Measurements from ENCODE around the gene NOL9. TPM values are rescaled to one million over a fixed set of nuclear protein-coding genes. Genes with fewer than 3 reads are reported as not detected.

Gene NOL9
- total RNA-seq, result 10 to 100 TPM; 40.7 to 53.3 (median 52.0) TPM
- total RNA-seq (2013), result 29.0 TPM

DNA sequence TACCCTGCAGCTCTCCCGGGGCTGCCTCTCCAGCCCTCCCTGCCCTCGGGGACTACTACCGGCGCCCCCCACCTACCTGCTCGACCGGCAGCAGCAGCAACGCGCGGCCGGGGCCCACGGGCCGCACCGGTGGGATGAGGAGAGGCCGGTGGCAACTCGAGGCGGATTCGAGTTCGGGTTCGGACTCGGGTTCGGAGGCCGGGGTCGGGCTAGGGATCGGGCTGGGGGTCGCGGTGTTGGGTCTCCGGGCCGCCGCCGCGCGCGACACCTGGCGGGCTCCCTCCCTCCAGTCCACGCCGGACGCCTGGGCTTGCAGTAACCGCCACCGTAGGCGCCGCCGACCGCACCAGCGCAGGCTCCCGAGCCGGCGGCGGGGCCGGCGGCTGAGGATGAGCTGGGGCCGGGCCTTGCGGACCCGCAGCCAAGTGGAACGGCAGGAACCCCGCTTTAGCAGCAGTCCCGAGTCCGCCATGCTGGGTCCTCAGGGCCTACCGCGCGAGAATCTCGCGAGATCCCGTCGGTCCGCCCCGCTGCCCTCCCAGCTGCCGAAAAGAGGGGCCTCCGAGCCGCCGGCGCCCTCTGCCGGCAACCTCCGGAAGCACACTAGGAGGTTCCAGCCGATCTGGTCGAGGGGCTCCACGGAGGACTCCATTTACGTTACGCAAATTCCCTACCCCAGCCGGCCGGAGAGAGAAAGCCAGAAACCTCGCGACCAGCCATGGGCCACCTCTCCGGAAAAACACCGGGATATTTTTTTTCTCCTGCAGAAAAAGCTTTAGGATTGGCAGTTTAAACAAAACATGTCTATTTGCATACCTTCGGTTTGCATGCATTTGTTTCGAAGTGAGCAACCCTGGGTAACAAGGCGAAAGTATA lies at the start of gene NOL9:
Gene NOL9 (minus strand): TSS at position 483 of the 876 bp plus-strand sequence. CDS start 11 bp downstream, at position 472.
- TF ChIP-seq, protein P1, sequence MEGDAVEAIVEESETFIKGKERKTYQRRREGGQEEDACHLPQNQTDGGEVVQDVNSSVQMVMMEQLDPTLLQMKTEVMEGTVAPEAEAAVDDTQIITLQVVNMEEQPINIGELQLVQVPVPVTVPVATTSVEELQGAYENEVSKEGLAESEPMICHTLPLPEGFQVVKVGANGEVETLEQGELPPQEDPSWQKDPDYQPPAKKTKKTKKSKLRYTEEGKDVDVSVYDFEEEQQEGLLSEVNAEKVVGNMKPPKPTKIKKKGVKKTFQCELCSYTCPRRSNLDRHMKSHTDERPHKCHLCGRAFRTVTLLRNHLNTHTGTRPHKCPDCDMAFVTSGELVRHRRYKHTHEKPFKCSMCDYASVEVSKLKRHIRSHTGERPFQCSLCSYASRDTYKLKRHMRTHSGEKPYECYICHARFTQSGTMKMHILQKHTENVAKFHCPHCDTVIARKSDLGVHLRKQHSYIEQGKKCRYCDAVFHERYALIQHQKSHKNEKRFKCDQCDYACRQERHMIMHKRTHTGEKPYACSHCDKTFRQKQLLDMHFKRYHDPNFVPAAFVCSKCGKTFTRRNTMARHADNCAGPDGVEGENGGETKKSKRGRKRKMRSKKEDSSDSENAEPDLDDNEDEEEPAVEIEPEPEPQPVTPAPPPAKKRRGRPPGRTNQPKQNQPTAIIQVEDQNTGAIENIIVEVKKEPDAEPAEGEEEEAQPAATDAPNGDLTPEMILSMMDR (IDR thresholded peaks at IDR 0.05), result peak; percentile 97
- no peaks in the 10 kb centered on the region for H3K27me3 Mint-ChIP-seq (ENCODE audit: low read depth in 2 of 2)
- ATAC-seq (peak; percentile 99 to 100 (median 99)), DNase-seq (peak; percentile 94 to 97)
- H3K27ac ChIP-seq (ENCODE audit: low read length), result peak within 1 kb of the TSS; percentile 22
- no peaks in the 10 kb centered on the region for H3K9me3 ChIP-seq (ENCODE audit: control insufficient read depth, insufficient read depth, low read length)
- intact Hi-C loops (cut with micrococcal nuclease), result loop anchor here (1.0 kb wide), 1 partner anchor 92 kb away; no protein-coding TSS in a partner anchor
- H3K4me1 Mint-ChIP-seq, result peaks cover 7 to 11% of the 10 kb centered on the region in 2 donors
- H3K4me3 ChIP-seq (ENCODE audit: low read length), result peak within 1 kb of the TSS; percentile 69
- peak within 1 kb of the TSS; percentile 85 for H3K4me3 Mint-ChIP-seq
- 2% methylated on average over 87 of the region's 87 CpGs for WGBS (ENCODE audit: insufficient coverage)
- H3K4me1 ChIP-seq (ENCODE audit: control insufficient read depth, insufficient read depth, low read length), result peaks cover 20% of the 10 kb centered on the region
- H3K27me3 ChIP-seq (ENCODE audit: control insufficient read depth, insufficient read depth, low read length), result no peaks in the 10 kb centered on the region
- H3K36me3 ChIP-seq (ENCODE audit: control insufficient read depth, insufficient read depth, low read length), result peaks cover 5% of the 10 kb centered on the region
- no peaks in the 10 kb centered on the region for H3K36me3 Mint-ChIP-seq
- peak within 1 kb of the TSS in 1 of 2 donors; percentile 67 for H3K27ac Mint-ChIP-seq
- no peaks in the 10 kb centered on the region for H3K9me3 Mint-ChIP-seq

DNA sequence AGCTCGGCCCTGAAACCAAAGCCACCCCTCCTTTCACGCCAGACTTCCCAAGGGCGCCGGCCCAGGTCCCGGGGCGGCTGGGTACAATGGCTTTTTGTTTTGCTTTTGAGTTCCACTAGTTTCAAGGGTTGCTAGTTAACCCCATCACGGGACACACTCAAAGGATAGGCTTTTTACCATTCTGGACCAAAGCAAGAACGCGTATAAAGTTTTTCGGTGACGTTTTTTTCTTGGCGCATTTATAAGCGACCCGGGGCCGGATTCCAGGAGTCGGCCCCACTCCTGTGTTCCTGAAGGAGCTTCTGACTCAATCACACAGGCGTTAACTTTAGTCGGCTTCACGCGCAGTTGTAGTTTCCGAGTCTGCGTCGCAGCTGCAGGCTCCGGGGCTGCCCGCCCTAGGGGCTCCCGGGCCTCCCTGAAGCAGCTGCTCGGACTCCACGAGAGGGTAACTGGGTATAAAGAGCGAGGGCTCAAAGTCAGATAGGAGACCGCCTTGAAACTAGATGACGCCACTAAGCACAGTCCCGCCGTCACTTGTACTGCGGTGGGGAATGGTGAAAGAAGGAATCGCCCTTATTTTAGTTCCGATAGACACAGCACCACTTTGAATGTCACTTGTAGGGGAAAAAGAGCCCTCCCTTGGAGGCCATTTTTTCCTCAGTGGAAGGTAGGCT lies 49.1 kb upstream of the NOL9 start:
- H3K27me3 ChIP-seq (ENCODE audit: control insufficient read depth, insufficient read depth, low read length), result no peaks in the 10 kb centered on the region
- Mint-ChIP-seq H3K4me1 (peaks cover 42% of the 10 kb centered on the region in 2 donors), H3K27me3 (ENCODE audit: low read depth in 2 of 2) (no peaks in the 10 kb centered on the region), H3K36me3 (no peaks in the 10 kb centered on the region), H3K27ac (peak overlapping the region; percentile 93 to 99), H3K4me3 (peak overlapping the region; percentile 88), H3K9me3 (no peaks in the 10 kb centered on the region)
- DNase-seq (peak; percentile 67 to 79), ATAC-seq (peak; percentile 30 to 63 (median 52))
- H3K4me3 ChIP-seq (ENCODE audit: low read length), result peak overlapping the region; percentile 78
- intact Hi-C loops (cut with micrococcal nuclease), result loop anchor here (1.0 to 5.0 kb wide), 3 partner anchors 10 to 576 kb away; partner anchors contain the start of genes CAMTA1 and PHF13
- 1% methylated on average over 36 of the region's 36 CpGs for WGBS (ENCODE audit: insufficient coverage)
- H3K4me1 ChIP-seq (ENCODE audit: control insufficient read depth, insufficient read depth, low read length), result peaks cover 43% of the 10 kb centered on the region
- H3K27ac ChIP-seq (ENCODE audit: low read length), result peak overlapping the region; percentile 96
- H3K36me3 ChIP-seq (ENCODE audit: control insufficient read depth, insufficient read depth, low read length), result peaks cover 2% of the 10 kb centered on the region
- H3K9me3 ChIP-seq (ENCODE audit: control insufficient read depth, insufficient read depth, low read length), result no peaks in the 10 kb centered on the region
- TF ChIP-seq, protein P1 (IDR thresholded peaks at IDR 0.05), result no peak

DNA sequence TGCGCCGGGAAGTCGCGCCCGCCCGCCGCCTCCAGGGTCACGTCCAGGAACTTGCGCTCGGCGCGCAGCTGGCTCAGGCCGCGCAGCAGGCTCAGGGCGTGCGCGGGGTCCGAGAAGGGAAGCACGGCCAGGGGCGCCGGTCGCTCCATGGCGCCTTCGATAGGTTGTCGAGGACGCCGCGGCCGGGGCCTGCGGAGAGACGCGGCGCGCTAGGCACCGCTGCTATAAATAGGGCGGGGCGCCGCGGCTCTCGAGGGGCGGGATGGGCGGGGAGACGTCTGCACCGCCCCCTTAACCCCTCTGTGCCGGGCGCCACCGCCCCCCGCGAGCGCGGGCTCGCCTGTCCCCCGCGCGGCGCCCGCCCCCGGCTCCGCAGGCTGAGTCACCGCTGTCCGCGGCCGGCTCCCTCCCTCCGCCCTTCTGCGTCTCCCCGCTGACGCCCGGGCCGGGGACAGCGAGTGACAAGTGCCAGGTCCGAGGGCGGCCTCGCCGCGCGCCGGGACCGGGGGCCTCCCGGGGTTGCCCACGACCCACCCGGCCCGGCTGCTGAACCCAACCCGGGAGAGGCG lies 48.4 kb upstream of the NOL9 start, which contains the start of gene KLHL21:
Gene KLHL21 (minus strand): TSS at position 201 of the 569 bp plus-strand sequence. CDS start 52 bp downstream, at position 149.
- Histone ChIP-seq H3K36me3 (ENCODE audit: control insufficient read depth, insufficient read depth, low read length) (peaks cover 6% of the 10 kb centered on the region), H3K9me3 (ENCODE audit: control insufficient read depth, insufficient read depth, low read length) (no peaks in the 10 kb centered on the region), H3K4me3 (ENCODE audit: low read length) (peak within 1 kb of the TSS; percentile 82), H3K4me1 (ENCODE audit: control insufficient read depth, insufficient read depth, low read length) (peaks cover 44% of the 10 kb centered on the region), H3K27ac (ENCODE audit: low read length) (peak within 1 kb of the TSS; percentile 96), H3K27me3 (ENCODE audit: control insufficient read depth, insufficient read depth, low read length) (no peaks in the 10 kb centered on the region)
- under 1% methylated on average over 84 of the region's 84 CpGs for WGBS (ENCODE audit: insufficient coverage)
- peak within 1 kb of the TSS; percentile 93 to 99 for H3K27ac Mint-ChIP-seq
- ATAC-seq (peak; percentile 65 to 87 (median 73)), DNase-seq (peak; percentile 90 to 92)
- TF ChIP-seq, protein P1 (IDR thresholded peaks at IDR 0.05), result no peak
- no peaks in the 10 kb centered on the region for H3K9me3 Mint-ChIP-seq
- no peaks in the 10 kb centered on the region for H3K27me3 Mint-ChIP-seq (ENCODE audit: low read depth in 2 of 2)
- intact Hi-C loops (cut with micrococcal nuclease), result loop anchor here (1.0 to 5.0 kb wide), 3 partner anchors 11 to 575 kb away; partner anchors contain the start of genes CAMTA1 and PHF13
- peak within 1 kb of the TSS; percentile 98 for H3K4me3 Mint-ChIP-seq
- H3K4me1 Mint-ChIP-seq, result peaks cover 42% of the 10 kb centered on the region in 2 donors
- no peaks in the 10 kb centered on the region for H3K36me3 Mint-ChIP-seq

Measured in natural killer cell (primary cell).